B cell (primary cell): ENCODE measurements around the gene RAB11FIP3.

Experiments used
- CTCF ChIP-seq: fragments of 200-600 bp; IDR thresholded peaks from one replicate; pipeline ENCODE4 v1.8.0; 2022; ENCODE audit warnings: antibody characterized with exemption, mild to moderate bottlenecking
- EZH2 ChIP-seq: IDR thresholded peaks from 2 replicates; pipeline ENCODE4 v1.6.1; 2012; ENCODE audit warnings: borderline replicate concordance, low read depth, mild to moderate bottlenecking, moderate library complexity, low read length; ENCODE audit not compliant: insufficient read depth, poor library complexity, severe bottlenecking

GRCh38 chr16:389352-389751, 36.1 kb upstream of the RAB11FIP3 start:
- TF ChIP-seq CTCF = no peak
- TF ChIP-seq EZH2 = no peak
